Activated T-helper 9 cell treated with anti-CD3 and anti-CD28 coated beads, Interleukin-2, amount 50 U/mL, for 16 hours (primary cell): Measurements from ENCODE around the gene MAPKAPK3.
A peak's percentile ranks its signal among the peaks of the same experiment; 100 is the strongest.

Experiments used
- DNase-seq: peaks from one replicate; pipeline ENCODE4 v3.0.0-alpha.2; 2020; ENCODE audit warnings: low read depth

Gene MAPKAPK3

DNA sequence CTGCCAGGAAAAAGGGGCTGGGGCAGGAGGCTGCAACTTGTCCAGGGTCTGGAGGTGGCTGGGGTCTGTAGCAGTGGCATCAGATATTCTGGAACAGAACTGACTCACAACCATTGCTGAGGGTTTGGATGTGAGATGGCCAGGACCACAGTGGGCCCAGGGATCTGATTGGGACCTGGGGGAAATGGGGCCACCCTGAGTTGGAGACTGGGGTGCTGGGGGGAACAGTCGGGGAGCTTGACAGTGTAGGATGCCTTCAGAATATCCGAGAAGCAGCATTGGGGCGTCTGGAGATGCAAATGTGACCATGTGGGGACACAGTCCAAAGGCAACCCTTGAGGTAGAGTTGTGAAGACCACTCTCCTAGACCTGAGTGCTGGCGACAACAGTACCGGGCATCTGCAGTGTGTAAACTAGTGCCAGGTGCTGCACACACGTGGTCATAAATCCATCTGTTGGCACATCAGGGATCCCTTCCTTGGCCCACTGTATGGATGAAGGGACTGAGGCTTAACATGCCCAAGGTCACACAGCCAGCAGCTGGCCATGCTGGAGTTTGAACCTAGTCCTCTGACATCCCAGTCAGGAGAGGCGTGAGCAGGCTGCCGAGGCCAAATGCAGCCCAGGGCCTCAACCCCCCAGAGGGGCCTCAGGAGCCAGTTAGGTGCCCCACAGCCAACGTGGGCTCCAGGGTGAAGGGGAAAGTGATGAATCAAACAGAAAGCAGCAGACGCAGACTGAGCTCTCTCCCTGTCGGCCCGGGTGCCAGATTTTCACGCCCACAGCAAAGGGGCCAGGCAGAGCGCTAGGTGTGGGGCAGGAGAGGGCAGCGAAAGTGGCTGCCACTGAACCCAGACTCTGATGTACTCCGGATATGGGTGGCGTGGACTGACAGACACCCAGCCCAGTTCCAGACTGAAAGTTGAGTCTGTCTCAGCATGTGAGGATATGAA, 28.9 kb upstream of the MAPKAPK3 start:
- DNase-seq: peak; percentile 72

DNA sequence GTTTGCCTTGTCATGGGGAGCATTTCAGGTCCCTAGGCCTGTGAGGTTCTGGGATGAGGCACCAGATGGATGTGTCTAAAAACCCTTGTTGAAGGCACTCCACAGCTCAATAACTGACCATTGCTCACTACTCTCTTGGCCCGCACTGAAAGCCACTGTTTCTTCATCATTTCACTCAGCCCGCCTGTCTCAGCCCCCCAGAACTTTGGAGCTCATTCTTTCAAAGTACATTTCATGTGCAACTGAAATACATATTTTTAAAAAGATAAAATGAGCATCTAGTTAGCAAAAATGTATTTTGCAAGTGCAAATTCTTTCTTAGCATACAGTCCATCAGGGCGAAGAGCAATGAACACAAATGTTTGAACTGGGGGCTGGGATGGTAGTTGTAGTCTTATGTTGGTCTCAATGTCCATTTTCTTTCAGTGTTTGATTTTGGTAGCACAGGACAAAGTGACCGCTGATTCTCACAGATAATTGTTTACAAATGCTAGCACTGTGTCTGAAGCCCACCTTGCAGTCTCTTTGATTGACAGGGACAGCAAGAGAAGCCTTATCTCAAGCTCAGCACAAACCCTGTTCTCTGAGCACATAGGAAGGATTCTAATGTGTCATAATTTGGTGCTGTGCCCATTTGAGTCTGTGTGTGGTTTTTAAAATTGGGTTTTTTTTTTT, 28.1 kb upstream of the MAPKAPK3 start:
- no peak for DNase-seq

- no peak for DNase-seq
Measured at GRCh38 chr3:50591196-50591741, 25.7 kb upstream of the MAPKAPK3 start.

GRCh38 chr3:50592568-50592967, 24.4 kb upstream of the MAPKAPK3 start:
- DNase-seq: no peak

GRCh38 chr3:50594253-50594785, 22.6 kb upstream of the MAPKAPK3 start:
- no peak for DNase-seq

GRCh38 chr3:50599115-50599715, 17.7 kb upstream of the MAPKAPK3 start:
- no peak for DNase-seq

GRCh38 chr3:50599716-50600118, 17.2 kb upstream of the MAPKAPK3 start:
- DNase-seq: no peak

DNA sequence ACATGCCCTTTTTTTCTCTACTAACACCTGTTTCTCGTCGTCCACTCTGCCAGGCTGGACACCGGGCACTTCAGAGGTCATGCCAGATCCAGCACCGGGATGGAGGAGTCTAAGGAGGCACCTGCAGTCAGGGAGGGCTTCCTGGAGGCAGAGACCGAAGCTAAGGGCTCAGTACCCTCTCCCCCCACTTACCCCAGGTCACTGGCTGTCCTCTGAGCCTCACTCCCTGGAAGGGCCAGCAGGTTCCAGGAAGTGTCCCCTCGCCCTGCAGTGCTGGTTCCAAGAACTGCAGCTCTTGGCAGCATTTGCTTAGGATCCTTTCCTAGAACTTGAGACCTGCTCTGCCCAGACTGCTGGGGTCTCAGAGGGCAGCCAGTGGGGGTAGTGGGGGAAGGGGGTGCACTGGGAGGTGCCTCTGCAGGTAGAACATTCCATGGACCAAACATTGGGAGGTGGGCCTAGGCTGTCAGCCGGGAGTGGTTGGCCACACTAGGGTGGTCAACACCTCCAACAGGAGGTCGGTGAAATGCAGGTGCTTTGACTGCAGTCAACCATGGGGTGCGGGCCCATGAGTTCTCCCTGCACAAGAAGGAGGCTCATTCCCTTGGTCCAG, 16.7 kb upstream of the MAPKAPK3 start:
- no peak for DNase-seq

DNA sequence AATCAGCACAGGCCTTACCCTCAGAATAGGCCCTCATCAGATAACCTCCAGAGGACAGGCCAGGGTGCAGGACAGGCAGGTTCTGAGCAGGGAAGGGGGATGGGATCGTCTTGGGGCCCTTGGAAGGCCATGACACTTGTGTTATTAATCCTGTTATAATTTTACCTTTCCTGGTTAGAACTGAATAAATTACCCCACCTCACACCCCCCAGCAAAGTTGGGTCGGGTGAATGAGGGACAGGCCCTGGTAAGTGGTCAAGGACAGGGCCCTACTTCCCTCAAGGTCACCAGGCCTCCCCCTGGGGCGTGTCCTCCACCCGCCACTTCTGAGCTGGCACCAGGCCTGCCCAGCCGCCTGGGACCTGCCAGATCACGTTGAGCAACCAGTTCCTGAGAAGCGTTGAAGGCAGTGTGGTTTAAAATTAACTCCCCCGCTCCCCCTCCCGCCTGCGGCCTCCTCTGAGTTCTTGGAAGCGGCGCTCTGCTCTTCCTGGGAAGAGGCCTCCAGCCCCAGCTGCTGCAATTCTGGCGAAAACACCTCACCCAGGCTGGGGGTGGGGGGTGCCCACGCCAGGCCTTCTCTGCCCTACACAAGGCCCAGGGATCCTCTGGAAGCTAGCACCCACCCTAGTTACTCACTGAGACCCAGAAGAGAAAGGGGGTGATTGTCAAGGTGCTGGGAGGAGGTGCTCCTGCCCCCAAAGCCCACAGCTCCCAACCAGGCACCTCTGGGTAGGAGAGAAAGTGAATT, 15.9 kb upstream of the MAPKAPK3 start:
- DNase-seq: peak; percentile 83

DNA sequence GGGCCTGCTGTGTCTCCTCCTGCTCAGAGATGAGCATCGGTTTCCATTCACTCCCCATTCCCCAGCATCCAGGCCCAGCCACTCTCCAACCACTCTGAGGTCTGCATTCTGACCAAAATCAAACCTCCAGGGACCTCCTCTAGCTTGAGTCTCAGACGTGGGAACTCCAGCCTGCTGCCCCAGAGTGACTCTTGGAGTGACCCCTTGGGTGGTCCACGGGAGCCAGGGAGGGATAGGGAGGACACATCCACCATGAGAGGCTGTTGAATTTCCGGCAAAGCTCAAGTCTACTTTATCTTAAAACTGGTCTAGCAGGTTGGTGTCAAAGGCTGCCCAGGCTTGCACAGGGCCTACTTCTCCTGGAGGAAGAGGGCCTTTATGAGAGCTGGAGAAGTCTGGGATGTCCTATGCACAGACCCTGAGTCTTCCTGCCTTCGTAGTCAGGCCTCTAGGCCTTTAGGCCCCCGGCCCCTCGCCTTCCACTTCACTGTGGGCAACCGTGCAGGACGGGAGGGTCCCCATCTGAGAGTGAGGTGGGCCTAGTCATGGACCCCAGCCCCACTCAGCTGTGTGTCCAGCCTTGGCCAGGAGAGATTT, 14.3 kb upstream of the MAPKAPK3 start:
- DNase-seq: no peak

DNA sequence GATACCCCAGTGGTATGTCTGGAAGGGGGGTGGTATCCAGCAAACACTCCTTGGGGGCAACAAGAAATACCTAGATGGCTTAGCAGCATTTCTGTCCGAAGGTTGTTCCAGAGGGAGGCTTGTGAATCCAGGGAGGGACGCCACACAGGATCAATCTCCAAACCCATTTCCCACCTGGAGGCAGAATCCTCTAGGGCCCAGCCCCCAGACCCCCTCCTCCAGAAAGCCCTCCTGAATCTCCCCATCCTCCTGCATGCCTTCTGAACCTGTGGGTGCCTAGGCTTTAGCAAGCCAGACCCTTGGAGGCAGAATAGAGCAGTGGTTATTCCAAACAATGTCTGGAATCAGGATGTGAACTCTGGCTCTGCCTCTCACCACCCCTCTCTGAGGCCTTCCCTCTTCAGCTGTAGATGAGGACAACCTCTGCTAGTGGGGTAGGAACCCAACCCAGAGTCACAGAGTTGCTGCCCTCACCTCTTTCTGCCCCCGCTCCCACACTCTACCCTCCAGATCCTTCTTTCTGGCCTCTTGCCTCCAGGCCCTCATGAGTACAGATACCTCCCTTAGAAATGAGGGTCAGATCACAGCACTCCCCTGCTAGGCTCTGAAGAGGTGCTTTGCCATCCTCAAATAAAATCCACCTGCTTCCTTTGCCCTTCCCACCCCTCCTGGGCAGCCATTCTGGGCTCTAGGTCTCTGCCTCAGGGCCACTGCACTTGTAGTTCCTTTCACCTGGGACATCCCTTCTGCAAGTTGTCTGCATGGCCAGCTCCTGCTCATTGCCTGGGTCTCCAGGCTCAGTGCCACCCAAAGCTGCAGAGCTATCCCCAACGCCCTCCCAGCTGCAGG, 13.5 kb upstream of the MAPKAPK3 start:
- DNase-seq: no peak

DNA sequence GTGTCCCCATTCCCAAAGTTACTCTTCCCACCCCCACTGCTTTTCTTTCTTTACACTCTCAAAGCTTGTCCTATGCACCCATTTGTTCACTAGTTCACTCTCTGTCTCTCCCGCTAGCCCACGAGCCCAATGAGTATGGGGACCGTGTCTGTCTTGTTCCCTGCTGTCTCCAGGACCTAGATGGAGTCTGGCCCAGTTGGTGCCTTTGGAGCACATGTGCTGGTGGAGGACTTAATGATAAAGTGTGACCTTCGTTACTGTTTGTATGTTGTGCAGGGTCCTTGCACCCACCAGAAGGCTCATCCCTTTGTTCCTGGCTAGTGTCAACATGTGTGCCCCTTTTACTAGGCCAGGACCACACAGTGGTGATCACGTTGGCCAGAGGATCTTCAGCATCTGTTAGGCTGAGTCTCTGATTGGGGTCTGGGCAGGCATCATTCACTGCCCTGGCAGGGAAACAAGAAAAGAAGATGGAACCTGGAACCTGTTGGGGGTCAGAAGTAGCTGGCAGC, 12.8 kb upstream of the MAPKAPK3 start:
- DNase-seq: no peak

DNA sequence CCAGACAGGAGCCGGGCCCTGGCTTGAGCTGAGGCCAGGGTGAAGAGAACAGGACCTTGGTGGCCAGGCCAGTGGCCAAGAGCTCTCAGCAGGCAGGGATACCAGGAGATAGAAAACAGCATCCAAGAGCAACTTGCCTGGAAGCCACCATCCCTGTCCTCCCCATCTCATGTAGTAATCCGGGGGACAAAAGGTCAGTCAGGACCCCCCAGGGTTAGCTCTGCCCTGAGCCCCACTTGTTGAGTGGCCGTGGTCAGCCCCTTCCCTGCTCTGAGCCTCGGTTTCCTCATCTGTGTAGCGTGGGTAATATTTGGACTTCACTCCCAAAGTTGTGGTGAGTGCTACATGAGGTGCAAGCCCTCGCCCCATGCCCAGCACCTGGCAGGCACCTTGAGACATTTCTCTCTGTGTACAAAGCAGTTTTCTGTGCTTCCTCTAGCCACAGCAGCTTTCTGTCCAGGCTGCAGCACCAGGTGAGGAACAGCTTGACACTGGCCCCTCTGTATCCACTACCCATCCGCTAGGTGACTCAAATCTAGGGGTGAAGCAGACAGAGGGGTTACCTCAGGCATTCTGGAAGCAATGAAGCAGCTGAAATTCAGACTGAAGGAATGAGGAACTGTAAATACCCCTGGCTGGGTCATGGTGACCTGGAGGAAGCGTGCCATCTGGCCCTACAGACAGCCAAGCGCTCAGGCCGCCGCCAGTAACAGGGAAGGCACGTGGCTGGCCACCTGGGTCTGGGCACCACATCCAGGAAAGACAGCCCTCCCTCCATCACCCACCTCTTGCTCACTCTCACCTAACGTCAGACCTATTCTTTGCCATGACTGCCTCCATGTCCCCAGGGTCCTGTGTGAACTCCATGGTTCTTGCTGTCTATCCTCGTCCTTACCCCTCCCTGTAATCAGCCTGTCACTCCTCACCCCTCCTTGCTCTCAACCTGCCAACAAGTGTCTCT, 12.0 kb upstream of the MAPKAPK3 start:
- no peak for DNase-seq

DNA sequence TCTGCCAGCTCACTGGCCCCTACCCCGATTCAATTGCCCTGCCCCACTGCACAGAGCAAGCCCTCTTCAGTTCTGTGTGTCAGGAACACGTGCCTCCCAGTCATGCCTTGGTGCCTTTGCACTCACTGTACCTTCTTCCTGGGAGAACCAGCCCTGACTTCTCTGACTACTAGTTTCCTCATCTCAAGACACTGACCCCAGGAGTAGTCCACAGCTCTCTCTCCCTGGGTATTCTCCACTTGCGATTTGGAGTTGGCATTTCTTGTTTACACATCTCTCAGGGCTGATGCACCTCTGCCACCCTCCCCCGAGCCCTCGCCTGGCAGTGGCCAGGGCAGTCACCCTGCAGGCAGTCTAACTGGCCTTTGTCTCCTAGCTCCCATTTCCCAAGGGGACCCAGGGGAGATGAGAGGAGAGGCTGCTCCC, 11.0 kb upstream of the MAPKAPK3 start:
- no peak for DNase-seq

- DNase-seq: no peak
Measured at GRCh38 chr3:50606596-50606995, 10.4 kb upstream of the MAPKAPK3 start.

DNA sequence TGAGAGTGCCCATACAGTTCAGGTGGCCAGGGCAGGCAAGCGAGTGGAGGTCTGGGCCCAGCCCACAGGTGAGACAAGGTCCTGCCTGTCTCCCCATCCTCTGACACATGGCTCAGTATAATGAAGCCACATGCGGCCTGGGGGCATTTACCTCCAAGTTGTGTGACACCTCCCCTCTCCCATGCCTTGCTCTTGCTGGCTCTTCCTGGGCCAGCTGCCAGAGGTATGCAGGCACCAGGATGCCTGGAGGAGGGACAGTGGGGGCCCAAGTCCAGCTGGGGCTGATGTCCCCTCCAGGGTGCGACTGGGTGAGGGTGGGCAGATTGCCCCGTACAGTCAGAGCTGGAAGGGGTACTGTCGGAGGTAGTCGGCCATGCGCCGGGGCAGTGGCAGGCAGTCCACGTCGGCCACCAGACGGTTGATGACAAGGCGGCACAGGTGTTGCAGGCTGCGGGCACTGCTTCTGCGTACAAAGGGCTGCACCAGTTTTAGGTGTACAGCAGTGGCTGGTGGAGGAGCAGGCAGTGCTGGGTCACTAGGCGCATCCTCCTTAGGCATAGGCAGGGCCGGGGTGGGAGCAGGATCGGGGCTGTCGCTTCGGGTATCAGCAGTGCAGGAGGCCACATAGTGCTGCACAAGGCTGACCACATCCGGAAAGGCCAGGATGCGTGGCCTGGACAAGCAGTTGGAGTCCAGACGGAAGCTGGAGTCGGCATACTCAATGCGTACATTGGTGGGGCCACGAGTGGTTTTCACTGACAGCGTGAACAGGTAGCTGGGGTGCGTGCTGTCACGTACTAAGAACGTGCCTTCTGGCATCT, 9.5 kb upstream of the MAPKAPK3 start:
- DNase-seq: no peak

GRCh38 chr3:50608278-50608677, 8.7 kb upstream of the MAPKAPK3 start:
- no peak for DNase-seq
